Body of pancreas (tissue), 4 donors: Measurements from ENCODE around the gene BEAN1. TPM values are rescaled to one million over a fixed set of nuclear protein-coding genes. Genes with fewer than 3 reads are reported as not detected.

ENCODE experiments used
- ATAC-seq: fragments of 150-250 bp; one replicate; pipeline ENCODE4 v1.9.1; 2016
- DNase-seq, 4 donors: peaks; one replicate each; pipeline ENCODE4 v3.0.0-alpha.2; 2019
- H3K27ac ChIP-seq, 4 donors: fragments of 200-600 bp; sonication (generic); 1 replicate in 3 of 4; 2 replicates in 1 of 4; pipeline versions ENCODE4 v1.5.1 to v1.6.1; 2016 to 2019; ENCODE audit warnings: mild to moderate bottlenecking in 1 of 4, mixed read lengths in 1 of 4, moderate library complexity in 1 of 4
- H3K27me3 ChIP-seq, 2 donors: fragments of 200-600 bp; sonication (generic); one replicate each; pipeline ENCODE4 v1.6.0; 2016; ENCODE audit warnings: mild to moderate bottlenecking in 1 of 2
- H3K36me3 ChIP-seq, 2 donors: fragments of 200-600 bp; sonication (generic); replicated peaks in 1 of 2; 2 replicates each; pipeline ENCODE4 v1.5.1; 2016; ENCODE audit warnings: low read depth in 2 of 2; ENCODE audit not compliant: insufficient read depth in 1 of 2
- H3K4me1 ChIP-seq: fragments of 200-600 bp; sonication (generic); one replicate; pipeline ENCODE4 v1.6.0; 2016
- H3K4me3 ChIP-seq, 2 donors: fragments of 200-600 bp; sonication (generic); 1 replicate in 1 of 2; 2 replicates in 1 of 2; pipeline ENCODE4 v1.5.1; 2016 to 2019
- H3K9me3 ChIP-seq, 3 donors: fragments of 200-600 bp; sonication (generic); 1 replicate in 2 of 3; 2 replicates in 1 of 3; pipeline ENCODE4 v1.5.1; 2016
- CTCF ChIP-seq, 7 experiments: fragments of 450-650 bp in 4 of 7; fragments of 200-600 bp in 3 of 7; sonication (generic) in 3 of 7; IDR thresholded peaks; one replicate each; pipeline ENCODE4 v1.5.1; 2016 to 2019; ENCODE audit warnings: antibody characterized with exemption in 7 of 7
- POLR2A ChIP-seq, 3 donors: fragments of 450-650 bp; IDR thresholded peaks; one replicate each; pipeline ENCODE4 v1.6.1; 2016; ENCODE audit warnings: antibody characterized with exemption in 3 of 3, mild to moderate bottlenecking in 2 of 3
- WGBS, 2 donors: methylation state at CpG; one replicate each; pipeline ENCODE4 v1.1.5; 2017; 5-methylcytosine and 5-hydroxymethylcytosine counted together
- intact Hi-C: fragments of 100-400 bp; cut with DNase I; formaldehyde crosslinking; loops from one replicate; pipeline ENCODE4 v1.15.1; 2023
- total RNA-seq, 2 donors: library from RNA; depleted of rRNA; stranded (reverse); fragments of >200 nt; gene quantifications; one replicate each; pipeline ENCODE4 v1.1.0, GENCODE V29; 2016

BEAN1 gene
- total RNA-seq, 2 donors from 2014 or later = not detected

GRCh38 chr16:66488505-66488904 is 61.4 kb downstream of the BEAN1 start:
- ATAC-seq (no peak), DNase-seq (no peak)
- Histone ChIP-seq H3K9me3 (no peaks in the 10 kb centered on the region), H3K36me3 (no peaks in the 10 kb centered on the region), H3K27me3 (no peaks in the 10 kb centered on the region), H3K27ac (no peak overlapping the region), H3K4me3 (no peak overlapping the region), H3K4me1 (peaks cover 10% of the 10 kb centered on the region)
- intact Hi-C loops = loop anchor here (10.0 kb wide), 2 partner anchors 56 to 84 kb away; no protein-coding TSS in a partner anchor
- TF ChIP-seq CTCF (IDR thresholded peaks at IDR 0.05) (no peak), POLR2A (IDR thresholded peaks at IDR 0.05) (no peak)
- WGBS, 2 donors = 91 to 100% methylated on average over 1 of the region's 1 CpG

GRCh38 chr16:66489385-66489784 is 62.3 kb downstream of the BEAN1 start:
- 77 to 90% methylated on average over 2 of the region's 2 CpGs for WGBS, 2 donors
- Histone ChIP-seq H3K9me3 (no peaks in the 10 kb centered on the region), H3K27ac (no peak overlapping the region), H3K4me1 (peaks cover 10% of the 10 kb centered on the region), H3K36me3 (no peaks in the 10 kb centered on the region), H3K4me3 (no peak overlapping the region), H3K27me3 (no peaks in the 10 kb centered on the region)
- TF ChIP-seq POLR2A (IDR thresholded peaks at IDR 0.05) = no peak
- no peak for TF ChIP-seq CTCF (IDR thresholded peaks at IDR 0.05)
- DNase-seq (no peak), ATAC-seq (no peak)
- intact Hi-C loops = loop anchor here (10.0 kb wide), 2 partner anchors 55 to 85 kb away; no protein-coding TSS in a partner anchor

- intact Hi-C loops = loop anchor here (10.0 kb wide), 2 partner anchors 55 to 85 kb away; no protein-coding TSS in a partner anchor
- DNase-seq (peak in 1 of 4 donors; percentile 7), ATAC-seq (no peak)
- no peaks in the 10 kb centered on the region for H3K27me3 ChIP-seq
- H3K27ac ChIP-seq = no peak overlapping the region
- TF ChIP-seq POLR2A (IDR thresholded peaks at IDR 0.05) = no peak
- no peak for TF ChIP-seq CTCF (IDR thresholded peaks at IDR 0.05)
- no peak overlapping the region for H3K4me3 ChIP-seq
- H3K4me1 ChIP-seq = peaks cover 10% of the 10 kb centered on the region
- WGBS, 2 donors = 82 to 90% methylated on average over 2 to 5 of the region's 5 CpGs
- H3K9me3 ChIP-seq = no peaks in the 10 kb centered on the region
- no peaks in the 10 kb centered on the region for H3K36me3 ChIP-seq
These were observed 62.7 kb downstream of the BEAN1 start for GRCh38 chr16:66489818-66490217.

- H3K4me3 ChIP-seq = no peak overlapping the region
- H3K4me1 ChIP-seq = peaks cover 10% of the 10 kb centered on the region
- H3K36me3 ChIP-seq = no peaks in the 10 kb centered on the region
- no peak for ATAC-seq
- no peak for DNase-seq
- no peaks in the 10 kb centered on the region for H3K27me3 ChIP-seq
- intact Hi-C loops = no loop called here
- TF ChIP-seq POLR2A (IDR thresholded peaks at IDR 0.05) (no peak), CTCF (IDR thresholded peaks at IDR 0.05) (no peak)
- WGBS, 2 donors = 74 to 84% methylated on average over 4 to 8 of the region's 8 CpGs
- no peak overlapping the region for H3K27ac ChIP-seq
- H3K9me3 ChIP-seq = no peaks in the 10 kb centered on the region
These were observed 64.0 kb downstream of the BEAN1 start for GRCh38 chr16:66490774-66491715.
